Omental fat pad (tissue), 4 donors: ENCODE results near the gene TBC1D5. TPM values are rescaled to one million over a fixed set of nuclear protein-coding genes. Genes with fewer than 3 reads are reported as not detected.

Experiments
- ATAC-seq: fragments of 150-250 bp; one replicate; pipeline ENCODE4 v1.9.1; 2016; ENCODE audit warnings: mild to moderate bottlenecking, moderate library complexity; ENCODE audit not compliant: low FRiP score
- DNase-seq: peaks from one replicate; pipeline ENCODE4 v3.0.0-alpha.2; 2019; ENCODE audit warnings: low spot score
- CTCF ChIP-seq, 3 donors: fragments of 450-650 bp; IDR thresholded peaks; one replicate each; pipeline ENCODE4 v1.5.1; 2016 to 2017; ENCODE audit warnings: antibody characterized with exemption in 3 of 3, mild to moderate bottlenecking in 3 of 3, moderate library complexity in 2 of 3
- small RNA-seq: library from RNA; depleted of rRNA; stranded (forward); fragments of <200 nt; gene quantifications from one replicate; pipeline ENCODE3, GENCODE V24; 2016
- total RNA-seq, 4 donors: library from RNA; depleted of rRNA; stranded (reverse); fragments of >200 nt; gene quantifications; one replicate each; pipeline ENCODE4 v1.1.0, GENCODE V29; 2016

TBC1D5 gene
- total RNA-seq, 4 donors from 2014 or later, result 56.8 to 92.5 (median 74.8) TPM

DNA sequence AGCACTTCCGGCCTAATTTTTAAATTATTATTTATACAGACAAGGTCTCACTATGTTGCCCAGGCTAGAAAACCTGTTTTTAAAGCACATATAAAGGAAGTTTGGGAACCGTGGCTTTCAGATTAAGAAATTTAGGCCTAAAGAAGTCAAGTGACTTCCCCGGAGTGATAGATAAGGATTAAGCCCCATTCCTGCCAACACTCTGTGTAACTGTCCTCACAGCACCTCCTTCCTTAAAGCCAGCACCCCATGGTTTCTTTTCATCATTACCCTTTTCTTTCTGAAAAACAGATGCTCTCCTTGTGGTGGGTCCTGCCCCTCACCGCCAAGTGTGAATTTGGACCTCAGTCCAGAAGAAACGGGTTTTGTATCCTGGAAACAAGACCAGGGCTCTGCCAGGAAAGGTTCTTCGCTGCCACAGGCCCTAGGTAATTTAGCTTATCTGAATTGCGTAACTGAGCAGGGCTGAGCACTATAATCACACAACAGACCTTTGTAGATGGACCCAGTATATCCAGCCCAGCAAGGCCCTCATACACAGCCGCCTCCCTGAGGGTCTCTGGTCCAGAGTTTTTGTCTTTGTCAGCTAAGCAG lies 626.3 kb downstream of the TBC1D5 start:
- ATAC-seq (no peak), DNase-seq (no peak)
- TF ChIP-seq CTCF (IDR thresholded peaks at IDR 0.05), result no peak

DNA sequence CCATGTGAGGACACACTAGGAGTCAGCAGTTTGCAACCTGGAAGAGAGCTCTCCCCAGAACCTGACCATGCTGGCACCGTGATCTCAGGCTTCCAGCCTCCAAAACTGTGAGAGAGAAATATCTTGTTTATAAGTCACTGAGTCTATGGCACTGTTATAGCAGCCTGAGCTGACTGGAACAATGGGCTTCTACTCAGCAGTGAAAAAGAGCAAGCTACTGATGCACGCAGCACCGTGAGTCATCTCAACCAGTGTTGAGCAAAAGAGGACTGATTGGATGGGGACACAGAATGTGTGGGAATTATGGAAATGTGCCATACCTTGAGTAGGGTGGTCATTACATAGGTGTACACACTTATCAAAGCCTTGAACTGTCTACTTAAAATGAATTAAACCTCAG lies 627.2 kb downstream of the TBC1D5 start:
- no peak for DNase-seq
- TF ChIP-seq CTCF (IDR thresholded peaks at IDR 0.05), result no peak
- no peak for ATAC-seq

DNA sequence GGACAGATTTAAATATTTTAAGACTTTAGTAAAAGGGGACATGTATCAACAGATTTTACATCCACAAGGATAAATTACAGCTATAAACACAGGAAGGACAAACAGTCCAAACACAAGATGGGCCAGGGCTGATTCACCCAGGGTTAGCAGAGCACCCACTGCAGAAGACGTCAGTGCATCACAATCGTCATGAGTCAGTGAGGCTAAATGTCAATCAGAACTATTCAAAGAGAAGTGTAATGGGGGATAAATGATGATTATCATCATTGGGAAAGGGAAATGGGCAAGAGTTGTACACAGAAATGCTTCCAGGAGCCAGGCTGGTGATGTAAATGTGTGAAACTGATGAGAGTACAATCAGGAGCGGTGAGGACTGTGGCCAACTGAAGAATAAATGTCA lies 630.8 kb downstream of the TBC1D5 start:
- DNase-seq, result no peak
- TF ChIP-seq CTCF (IDR thresholded peaks at IDR 0.05), result no peak
- ATAC-seq, result no peak

DNA sequence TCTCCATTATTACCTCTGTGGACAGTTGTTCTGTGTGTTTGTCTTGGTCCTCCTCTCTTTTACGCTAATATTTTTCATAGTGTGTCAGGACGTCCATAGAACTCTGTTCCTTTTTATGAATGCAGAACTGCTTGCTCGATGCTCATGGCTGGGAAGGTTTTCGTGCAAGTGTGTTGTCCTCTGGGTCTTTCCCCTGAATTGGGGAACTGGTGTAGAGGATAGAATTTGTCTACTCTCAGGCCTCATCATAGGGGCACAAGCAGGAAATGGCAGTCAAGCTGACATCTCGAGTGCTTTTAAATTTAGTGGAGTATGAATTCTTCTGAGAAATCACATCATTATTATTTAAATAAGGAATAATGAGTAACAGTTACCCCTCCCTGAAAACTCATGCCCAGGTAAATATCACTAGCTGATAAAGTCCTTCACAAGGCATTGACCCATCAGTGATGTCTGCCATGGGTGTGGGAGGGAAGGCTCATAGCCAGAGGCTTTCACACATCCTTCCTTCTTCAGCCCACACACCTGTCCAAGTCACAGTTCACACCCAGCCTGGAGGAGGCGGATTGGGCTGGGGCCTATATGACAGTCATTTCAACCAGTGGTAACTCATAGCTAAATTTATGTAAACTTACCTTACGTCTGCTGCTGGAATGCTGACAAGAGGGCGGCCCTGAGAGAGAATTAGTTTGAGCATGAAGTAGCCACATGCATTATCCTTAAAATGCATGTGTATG lies 631.6 kb downstream of the TBC1D5 start:
- ATAC-seq (no peak), DNase-seq (no peak)
- TF ChIP-seq CTCF (IDR thresholded peaks at IDR 0.05), result no peak

Small RNAs within 50 kb of the gene (small RNA-seq; reads per million reads assigned to genes)
- gene AC104451.1 (not detected), gene RNU7-10P (not detected)
